Activated CD4-positive, alpha-beta T cell treated with anti-CD3 and anti-CD28 coated beads for 4 hours (primary cell): ENCODE data around the gene ARPC1A.
A peak's percentile ranks its signal among the peaks of the same experiment; 100 is the strongest.

Source experiments
- DNase-seq, 2 donors: peaks; one replicate each; pipeline ENCODE4 v3.0.0-alpha.2; 2020

ARPC1A gene

DNA sequence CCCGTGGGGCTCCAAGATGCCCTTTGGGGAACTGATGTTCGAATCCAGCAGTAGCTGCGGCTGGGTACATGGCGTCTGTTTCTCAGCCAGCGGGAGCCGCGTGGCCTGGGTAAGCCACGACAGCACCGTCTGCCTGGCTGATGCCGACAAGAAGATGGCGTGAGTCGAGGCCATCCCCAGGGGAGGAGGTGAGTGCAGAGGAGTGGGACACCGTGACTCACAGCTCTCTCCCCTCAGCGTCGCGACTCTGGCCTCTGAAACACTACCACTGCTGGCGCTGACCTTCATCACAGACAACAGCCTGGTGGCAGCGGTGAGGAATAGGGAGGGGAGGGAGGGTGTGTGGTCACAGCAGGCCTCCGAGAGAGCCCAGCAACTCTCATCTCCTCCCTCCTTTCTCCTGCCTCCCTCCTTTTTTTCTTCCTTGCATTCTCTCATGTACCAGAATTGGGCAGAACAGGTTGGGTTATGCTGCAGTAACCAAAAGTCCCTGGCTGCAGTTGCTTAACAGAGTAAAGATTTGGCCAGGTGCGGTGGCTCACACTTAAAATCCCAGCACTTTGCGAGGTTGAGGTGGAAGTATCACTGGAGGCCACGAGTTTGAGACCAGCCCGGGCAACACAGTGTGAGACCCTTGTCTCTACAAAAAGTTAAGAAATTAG, 65.4 kb downstream of the ARPC1A start:
- DNase-seq, result no peak

DNA sequence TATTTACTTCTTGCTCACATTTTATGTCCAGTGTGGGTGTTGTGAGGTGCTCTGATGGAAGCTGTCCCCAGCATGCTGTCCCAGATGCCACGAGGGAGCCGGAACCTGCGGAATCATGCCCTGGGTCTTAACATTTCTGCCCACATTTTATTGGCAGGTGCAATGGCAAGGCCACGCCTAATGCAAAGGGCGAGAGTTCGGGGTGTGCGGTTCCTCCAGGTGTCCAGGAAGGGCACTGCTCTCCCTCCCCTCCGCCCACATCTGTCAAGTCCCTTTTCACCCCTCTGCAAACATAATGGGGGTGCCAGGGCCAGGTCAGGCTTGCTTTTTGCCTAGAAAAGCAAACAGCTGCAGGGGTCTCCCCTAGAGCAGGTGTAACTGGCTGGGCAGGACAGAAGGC, 66.3 kb downstream of the ARPC1A start:
- DNase-seq, result no peak

DNA sequence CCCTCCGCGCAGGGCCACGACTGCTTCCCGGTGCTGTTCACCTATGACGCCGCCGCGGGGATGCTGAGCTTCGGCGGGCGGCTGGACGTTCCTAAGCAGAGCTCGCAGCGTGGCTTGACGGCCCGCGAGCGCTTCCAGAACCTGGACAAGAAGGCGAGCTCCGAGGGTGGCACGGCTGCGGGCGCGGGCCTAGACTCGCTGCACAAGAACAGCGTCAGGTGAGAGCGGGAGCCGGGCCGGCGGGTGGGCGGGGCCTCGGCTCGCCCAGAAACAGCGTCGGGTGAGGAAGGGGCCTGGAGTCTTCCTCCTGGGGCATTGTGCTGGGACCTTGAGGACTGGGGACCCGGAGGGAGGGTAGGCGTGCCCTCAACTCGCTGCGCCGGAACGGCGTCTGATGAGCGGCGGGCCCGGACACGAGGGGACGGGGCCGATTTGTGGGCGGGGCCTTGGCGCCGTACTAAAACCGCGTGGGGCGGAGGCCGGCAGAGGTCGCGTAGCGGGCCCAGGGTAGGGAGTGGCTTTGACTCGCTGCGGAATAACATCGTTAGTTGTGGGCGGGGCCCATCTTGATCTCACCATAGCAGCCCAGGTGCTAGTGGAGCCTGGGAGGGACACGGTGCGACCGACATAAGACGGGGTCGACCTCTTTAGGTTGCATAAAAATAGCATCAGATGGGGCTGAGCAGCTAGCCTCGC, 67.1 kb downstream of the ARPC1A start:
- peak; percentile 77 to 81 for DNase-seq

DNA sequence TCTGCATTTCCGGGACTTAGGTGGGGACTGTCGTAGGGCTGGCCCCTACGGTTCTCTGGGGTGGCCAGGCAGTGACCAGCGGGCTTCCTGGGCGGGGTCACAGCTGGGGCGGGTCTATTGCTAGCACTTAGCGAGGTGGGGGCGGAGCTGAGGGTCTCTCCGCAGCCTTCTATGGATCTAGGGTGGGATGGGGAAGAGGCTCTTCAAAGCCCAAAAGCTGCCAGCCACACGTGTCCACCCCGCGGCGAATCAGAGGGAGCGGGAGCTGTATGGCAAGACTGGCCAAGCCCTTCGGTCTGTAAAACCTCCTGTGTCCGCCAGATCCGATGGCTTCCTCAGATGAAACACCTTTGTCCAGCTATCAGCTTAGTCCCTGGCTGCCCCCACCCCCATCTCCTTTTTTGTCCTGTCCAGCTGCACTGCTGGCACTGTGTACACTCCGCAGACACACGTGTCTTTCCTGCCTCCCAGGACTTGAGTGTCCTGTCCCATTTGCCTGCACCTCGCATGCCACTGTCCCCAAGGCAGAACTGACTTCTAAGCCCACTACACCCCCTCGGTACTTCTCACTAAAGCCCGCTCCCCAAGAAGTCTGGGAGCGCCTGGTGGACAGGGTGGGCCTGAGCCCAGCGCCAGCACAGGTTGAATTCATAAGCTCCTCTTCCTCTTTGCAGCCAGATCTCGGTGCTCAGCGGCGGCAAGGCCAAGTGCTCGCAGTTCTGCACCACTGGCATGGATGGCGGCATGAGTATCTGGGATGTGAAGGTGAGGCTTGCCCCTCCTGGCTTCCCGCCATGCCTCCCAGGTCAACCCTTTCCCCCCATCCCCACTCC, 67.9 kb downstream of the ARPC1A start:
- no peak for DNase-seq

DNA sequence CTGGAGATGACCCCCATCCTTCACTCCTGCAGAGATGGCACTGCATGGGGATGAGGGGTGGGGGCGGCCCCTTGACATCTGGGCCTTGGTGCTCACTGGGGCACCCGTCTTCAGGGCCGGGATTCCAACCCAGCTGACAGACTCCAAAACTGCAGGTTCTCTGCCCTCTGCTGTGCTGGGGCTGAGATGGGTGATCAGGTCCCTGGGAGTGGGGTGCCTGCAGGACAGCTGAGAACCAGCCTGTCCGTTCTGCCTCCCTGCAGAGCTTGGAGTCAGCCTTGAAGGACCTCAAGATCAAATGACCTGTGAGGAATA, 68.4 kb downstream of the ARPC1A start:
- DNase-seq, result no peak

DNA sequence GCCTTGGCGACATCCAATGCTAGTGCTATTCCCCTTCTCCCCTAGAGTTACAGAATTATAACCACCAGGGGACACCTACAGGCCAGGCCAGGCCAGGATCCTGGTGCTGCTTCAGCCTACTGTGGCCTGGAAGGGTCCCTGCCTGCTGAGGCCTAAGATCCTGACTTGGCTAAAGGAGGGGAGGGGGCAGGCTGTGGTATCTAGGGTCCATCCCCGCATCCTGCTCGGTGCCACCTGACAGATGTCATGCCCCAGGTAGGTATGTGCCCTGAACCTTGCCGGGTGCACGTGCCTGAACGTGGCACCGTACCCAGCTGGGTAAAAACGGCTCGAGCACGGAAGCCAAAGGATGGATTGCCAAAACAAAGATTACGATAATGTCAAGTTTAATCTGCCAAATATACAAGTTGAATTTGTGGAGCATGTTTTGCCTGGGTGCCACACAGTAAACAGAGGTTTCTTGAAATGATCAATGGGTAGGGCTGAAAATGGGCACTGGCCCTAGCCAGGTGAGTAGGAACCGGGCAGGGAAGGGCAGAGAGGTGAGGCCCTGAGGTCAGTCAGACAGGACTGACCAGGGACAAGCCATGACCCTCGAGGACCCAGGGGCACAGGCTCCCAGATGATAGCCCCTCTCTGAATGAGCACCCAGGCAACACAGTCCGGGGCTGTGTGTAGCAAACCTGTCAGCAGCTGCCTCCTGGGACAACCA, 70.1 kb downstream of the ARPC1A start:
- DNase-seq, result no peak

DNA sequence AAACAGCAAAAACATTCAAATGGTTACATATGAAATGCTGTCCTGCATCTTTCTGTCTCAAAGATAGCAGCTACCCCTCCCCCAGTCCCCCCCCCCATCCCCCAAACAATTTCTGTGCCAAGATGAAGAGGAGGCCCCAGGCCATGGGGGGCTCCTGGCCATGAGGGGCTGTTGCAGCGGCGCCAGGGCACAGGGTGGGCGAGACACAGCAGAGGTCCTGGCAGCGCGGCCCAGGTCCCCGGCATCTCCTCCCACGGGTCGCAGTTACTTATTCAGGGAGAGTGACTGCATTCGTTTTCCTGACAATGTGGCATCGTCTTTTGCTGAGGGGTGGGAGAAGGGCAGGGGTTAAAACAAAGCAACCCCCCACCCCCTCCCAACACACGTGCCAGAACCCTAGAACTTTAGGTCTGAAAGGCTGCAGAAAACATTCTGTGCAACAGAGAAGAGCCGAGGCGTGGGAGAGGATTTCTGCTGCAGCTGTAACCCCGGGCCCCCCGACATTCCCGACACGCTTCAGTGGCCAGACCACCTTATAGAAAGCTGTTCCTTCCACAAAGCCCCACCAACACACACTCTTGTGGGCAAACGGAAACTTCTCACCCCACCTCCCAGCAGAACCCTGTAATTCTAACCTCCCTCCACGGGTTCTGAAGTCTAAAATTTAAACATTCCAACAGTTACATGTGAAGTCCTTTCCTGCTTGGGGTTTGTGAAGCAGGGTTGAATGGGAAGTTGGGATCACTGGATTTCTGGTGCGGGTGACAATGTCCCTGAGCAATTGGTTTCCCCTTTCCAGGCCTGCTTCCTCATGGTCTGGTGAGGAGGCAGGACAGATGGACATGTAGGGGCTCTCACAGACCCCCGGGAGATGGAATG, 71.0 kb downstream of the ARPC1A start:
- DNase-seq, result no peak

DNA sequence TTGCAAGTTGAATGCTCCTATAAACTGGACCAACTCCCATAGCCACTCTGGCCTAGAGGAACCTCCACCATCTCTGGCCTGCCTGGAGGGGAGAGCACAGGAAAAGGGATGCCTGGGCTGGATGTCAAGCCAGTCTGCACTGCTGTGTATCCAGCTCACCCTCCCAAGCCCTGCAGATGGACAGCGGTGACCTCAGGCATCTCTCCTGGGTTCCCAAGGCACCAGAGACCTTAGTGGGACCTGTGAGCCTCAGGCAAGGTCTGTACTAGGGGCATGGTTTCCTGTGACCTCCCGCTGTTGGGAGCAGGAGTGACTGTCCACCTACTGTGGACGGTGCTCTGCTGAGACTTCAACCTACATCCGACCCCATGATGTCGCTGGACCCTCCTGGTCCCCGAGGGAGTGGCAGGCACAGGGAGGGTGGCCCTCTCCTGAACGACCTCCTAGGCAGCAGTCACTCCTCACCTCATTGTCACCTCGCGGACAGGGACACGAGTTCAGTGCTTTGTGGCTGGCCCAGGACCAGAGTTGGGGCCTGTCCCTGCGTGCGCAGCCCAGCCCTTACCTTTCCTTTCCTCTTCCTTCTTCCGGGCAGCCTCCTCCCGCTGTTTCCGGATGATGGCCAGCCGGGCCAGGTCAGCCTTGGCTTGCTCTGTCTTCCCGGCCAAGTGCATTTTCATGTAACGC, 71.7 kb downstream of the ARPC1A start:
- no peak for DNase-seq

DNA sequence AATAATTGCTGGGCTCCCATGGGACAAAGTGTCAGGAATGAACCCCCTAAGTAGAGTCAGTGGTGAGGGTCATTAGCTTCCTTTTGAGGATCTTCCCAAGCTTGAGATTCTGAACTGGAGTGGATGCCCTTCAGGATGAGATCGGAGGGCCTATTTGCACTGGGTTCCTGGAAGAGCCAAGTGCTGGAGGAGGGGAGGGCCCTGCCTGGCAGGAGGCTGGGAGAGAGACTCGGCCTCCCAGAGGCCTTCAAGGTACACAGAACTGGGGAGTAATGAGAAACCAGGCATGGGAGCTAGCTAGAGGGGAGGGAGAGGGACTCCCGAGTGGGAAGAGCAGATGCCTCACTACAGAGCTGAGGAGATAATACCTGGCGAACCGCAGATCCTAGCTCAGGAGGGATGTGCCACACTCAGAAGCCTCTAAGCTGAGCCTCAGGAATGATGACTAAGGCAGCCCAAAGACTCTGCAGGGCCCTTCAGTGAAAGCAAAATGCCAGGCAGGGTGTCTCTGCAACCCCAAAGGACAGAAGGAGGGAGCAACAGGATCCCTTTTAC, 73.3 kb downstream of the ARPC1A start:
- DNase-seq, result no peak

DNA sequence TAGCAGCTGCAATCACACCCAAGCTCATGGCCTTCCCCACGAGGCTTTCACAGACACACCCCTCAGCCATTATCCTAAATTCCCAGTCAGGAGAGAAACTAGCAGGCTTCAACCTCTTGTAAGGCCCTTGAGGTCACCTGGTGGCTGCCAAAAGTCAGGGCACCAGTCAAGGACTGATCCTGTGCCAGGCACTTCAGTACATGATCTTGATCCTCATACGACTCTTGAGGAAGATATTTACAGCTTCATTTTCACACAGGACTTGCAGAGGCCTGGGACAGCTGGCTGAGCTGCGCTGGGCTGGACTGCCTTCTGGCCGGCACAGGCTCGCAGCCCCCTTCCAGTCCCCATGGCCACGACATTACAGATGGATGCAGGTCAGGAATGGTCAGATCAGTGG, 73.9 kb downstream of the ARPC1A start:
- DNase-seq, result no peak

DNA sequence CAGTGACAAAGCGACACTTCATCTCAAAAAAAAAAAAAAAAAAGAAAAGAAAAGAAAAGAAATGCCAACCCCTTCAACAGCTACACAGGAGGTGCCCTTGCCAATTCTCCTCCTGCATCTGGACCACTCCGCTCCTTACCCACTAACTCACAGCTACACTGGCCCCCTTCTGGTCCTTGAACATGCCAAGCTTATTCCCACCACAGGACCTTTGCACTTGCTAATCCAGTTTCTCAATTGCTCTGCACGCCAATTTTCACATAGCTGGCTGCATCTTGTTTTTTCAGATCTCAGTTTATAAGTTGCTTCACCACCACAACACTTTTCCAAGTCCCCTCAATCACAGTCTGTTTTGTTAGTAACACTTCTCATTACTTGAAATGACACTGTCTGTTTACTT, 77.2 kb downstream of the ARPC1A start:
- no peak for DNase-seq

DNA sequence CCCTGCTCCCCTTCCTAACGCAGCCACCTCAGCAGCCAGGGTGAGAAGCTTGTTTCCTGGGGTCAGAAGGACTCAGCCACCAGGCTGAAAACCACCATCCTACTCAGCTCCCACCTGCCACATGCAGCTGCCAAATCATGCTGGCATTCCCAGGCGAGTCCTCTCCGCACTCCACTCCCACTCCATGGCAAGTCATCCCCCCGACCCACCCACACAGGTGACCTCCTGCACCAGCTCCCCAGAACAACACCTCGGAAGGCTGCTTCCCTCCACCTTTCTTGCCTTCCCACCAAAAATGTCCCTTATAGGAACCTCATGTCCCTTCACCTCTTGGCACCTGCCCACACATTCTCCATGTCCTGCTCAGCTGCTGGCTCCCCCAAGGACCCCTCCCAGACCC, 78.1 kb downstream of the ARPC1A start:
- no peak for DNase-seq

DNA sequence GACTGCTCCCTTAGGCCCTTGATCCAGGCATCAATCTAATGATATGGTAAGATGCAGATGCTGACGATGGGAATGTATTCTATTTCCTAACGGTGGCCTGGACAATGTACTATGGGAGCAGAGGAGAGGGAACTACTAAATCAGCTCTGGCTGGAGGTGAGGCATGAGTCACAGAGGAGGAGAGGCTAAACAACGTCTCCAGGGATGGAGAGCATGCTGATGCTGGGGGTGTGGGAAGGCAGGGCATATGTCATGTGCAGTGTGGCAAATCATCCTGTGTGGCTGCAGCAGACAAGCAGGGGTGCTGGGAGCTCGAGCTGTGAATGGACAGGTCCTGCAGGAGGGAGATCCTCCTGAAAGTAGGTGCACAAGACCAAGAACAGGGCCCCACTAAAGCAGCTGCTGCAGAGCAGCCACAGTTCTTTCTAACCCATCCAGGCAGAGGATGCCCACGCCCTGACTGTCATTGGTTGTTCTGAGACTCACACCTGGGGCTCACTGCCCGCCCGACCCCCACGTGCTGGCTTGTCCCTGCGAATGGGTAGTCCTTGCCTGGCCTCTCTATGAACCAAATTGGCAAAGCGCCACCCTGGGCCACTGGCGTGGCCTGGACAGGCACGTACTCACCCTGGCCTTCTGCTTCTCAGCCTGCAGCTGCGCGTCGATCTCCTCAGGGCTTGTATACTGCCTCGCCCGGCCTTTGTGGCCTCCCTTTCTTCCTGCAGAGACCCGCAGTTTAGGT, 78.7 kb downstream of the ARPC1A start:
- DNase-seq, result no peak

DNA sequence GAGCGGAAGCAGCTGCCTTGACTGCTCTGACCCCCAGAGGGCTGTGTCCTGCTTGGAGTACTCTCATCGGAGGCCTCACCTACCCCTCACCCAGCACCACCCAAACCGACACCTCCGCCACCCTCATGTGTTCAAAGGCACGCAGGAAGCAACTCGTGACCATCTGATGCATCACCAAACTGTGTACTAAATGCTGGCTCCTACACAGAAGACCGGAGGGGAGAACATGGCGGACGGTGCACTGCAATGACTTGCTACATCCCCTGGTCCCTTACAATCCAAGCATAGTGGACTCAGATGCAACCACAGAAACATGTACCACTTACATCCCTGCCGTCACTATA, 79.3 kb downstream of the ARPC1A start:
- DNase-seq, result no peak

DNA sequence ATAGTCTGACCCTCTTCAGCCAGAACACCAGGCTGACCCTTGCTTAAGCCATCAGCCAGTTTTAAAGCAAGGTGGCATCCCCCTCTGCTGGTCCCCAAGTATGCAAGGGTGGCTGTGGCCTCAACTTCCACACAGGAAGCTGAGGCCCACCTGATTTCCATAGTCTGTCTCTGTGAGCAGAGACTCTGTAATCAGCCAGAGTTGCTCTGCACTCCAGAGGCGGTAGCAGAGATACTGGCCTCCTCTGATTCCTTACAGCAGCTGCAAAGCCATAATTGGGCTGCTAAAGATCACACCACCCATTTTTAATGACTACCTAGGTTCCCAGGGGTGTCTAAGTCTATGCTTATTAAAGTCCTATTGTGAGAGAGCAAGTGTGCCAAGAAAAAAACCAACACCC, 80.9 kb downstream of the ARPC1A start:
- no peak for DNase-seq

DNA sequence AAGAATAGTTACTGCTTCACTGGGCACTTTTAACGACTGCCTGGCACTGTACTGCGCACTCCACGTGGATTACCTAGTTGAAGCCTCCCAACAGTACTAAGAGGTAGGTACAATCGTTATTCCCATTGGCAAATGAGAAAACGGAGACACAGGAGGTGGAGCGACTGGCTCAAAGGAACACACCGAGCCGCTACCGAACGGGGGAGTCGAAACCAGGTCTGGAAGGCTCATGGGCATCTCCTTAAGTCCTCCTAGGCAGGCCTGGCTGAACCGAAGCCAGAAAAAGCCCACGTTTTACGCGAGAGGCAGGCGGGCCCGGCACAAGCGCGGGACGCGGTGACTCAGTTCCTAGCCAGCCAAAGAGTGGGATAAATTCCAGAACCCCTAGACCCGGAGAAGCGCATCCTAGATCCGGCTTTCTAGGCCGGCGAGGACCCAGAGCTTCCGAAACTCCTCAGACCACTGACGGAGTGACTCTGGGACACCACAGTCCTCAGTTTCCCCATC, 82.2 kb downstream of the ARPC1A start:
- peak; percentile 44 to 57 for DNase-seq

DNA sequence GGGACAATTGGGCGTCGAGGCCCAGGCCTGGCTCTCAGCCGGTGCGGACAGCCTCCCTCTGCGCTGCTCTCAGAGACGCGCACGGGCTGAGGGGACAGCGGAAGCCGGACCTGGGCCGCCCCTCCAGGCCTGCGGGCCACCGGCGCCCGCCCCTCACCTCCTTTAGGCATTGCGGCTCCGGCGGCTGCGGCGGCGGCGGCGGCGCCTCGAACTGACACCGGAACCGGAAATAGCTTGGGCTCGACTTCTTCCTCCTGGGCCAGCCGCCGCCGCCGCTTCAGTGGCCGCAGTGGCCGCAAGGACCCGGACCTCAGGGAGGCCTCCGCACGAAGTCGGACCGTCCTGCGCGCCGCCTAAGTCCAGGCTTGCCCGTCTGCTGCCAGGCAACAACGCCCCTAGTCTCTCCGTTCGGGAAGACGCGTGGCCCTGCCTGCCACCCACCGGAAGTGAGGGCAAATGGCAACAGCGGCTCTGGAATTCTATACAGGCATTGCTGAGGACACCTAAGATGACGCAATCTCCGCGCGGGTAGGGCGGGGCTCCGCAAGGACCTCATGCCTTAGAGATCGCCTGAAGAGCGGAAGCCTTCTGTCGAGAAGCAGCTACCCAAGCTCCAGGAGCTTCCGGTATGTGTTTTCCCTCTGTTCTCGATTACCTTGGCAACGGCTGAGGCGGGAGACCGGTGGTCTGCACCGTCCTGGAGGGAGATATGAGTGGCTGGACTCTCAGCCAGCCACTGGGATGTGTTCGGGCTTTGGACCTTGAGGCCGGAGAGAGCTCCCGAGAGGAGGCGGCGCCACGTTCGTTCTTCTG, 82.9 kb downstream of the ARPC1A start, which contains the start of the genes BUD31 and PDAP1:
Gene BUD31 (plus strand): TSS at position 591 of the 813 bp plus-strand sequence. CDS start 2,124 bp downstream, outside the sequence.
Gene PDAP1 (minus strand): TSS at position 219 of the 813 bp plus-strand sequence. CDS start 49 bp downstream, at position 170.
- peak; percentile 91 to 96 for DNase-seq

DNA sequence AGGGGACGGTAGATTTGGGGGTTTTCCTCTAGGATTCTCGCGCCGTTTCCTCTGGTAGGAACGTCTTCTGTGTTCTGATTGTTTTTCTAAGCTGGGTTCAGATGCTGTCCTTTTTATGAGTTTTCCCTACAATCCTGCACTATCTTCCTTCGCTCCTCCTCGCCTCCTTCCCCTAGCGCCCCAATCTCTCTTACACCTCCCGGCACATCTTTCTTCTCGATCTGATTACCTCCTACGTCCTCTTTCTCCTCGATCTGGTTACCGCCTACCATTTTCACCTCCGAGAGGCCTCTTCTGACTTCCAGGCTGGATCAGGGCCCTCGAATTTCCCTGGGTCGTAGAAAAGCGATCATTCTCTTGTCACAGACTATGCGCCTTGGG, 83.5 kb downstream of the ARPC1A start:
- DNase-seq, result no peak

DNA sequence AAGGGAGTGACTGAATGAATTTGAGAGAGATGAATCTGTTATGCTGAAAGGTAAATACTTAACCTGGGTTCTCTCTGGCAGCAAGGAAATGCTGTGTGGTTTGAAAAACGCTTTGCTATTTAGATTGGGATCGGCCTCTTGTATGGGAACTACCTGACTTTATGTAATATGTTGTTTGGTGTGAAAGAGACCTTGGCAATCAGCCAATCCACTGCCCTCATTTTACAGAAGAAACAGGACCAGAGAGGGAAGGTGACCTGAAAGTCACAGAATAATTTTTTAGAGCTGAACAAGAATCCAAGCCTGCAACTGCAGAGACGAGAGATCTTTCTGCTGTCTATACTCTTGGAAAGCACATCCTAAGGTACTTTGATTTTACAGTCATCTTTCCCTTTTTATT, 84.1 kb downstream of the ARPC1A start:
- DNase-seq, result no peak
